ENCODE results near the gene STK32B. TPM values are rescaled to one million over a fixed set of nuclear protein-coding genes. Genes with fewer than 3 reads are reported as not detected.

STK32B gene
- total RNA-seq, 1 experiment from 2014 or later, result 11.7 TPM

GRCh38 chr4:5124876-5125275, 73.6 kb downstream of the STK32B start:
- DNase-seq (ENCODE audit: low read depth), result no peak

- DNase-seq (ENCODE audit: low read depth), result no peak
These were observed 74.0 kb downstream of the STK32B start for GRCh38 chr4:5125321-5125720.

- DNase-seq (ENCODE audit: low read depth), result no peak
These were observed 75.0 kb downstream of the STK32B start for GRCh38 chr4:5126231-5126630.

GRCh38 chr4:5126857-5127256, 75.6 kb downstream of the STK32B start:
- DNase-seq (ENCODE audit: low read depth), result no peak

GRCh38 chr4:5127556-5127955, 76.3 kb downstream of the STK32B start:
- DNase-seq (ENCODE audit: low read depth), result peak; percentile 15

- DNase-seq (ENCODE audit: low read depth), result no peak
These were observed 77.3 kb downstream of the STK32B start for GRCh38 chr4:5128569-5128968.

- no peak for DNase-seq (ENCODE audit: low read depth)
These were observed 81.9 kb downstream of the STK32B start for GRCh38 chr4:5133201-5133600.

- DNase-seq (ENCODE audit: low read depth), result no peak
These were observed 82.8 kb downstream of the STK32B start for GRCh38 chr4:5133933-5134594.

- DNase-seq (ENCODE audit: low read depth), result no peak
These were observed 83.3 kb downstream of the STK32B start for GRCh38 chr4:5134620-5135019.

- no peak for DNase-seq (ENCODE audit: low read depth)
These were observed 85.9 kb downstream of the STK32B start for GRCh38 chr4:5137226-5137625.

GRCh38 chr4:5137927-5138326, 86.6 kb downstream of the STK32B start:
- no peak for DNase-seq (ENCODE audit: low read depth)

- no peak for DNase-seq (ENCODE audit: low read depth)
These were observed 87.1 kb downstream of the STK32B start for GRCh38 chr4:5138389-5138788.

GRCh38 chr4:5139141-5139540, 87.9 kb downstream of the STK32B start:
- DNase-seq (ENCODE audit: low read depth), result no peak

GRCh38 chr4:5141802-5142201, 90.5 kb downstream of the STK32B start:
- DNase-seq (ENCODE audit: low read depth), result no peak

- DNase-seq (ENCODE audit: low read depth), result peak; percentile 50
These were observed 91.4 kb downstream of the STK32B start for GRCh38 chr4:5142726-5143125.

GRCh38 chr4:5143306-5143861, 92.1 kb downstream of the STK32B start:
- DNase-seq (ENCODE audit: low read depth), result no peak

- no peak for DNase-seq (ENCODE audit: low read depth)
These were observed 92.7 kb downstream of the STK32B start for GRCh38 chr4:5143940-5144339.

GRCh38 chr4:5144384-5144783, 93.1 kb downstream of the STK32B start:
- DNase-seq (ENCODE audit: low read depth), result no peak

- no peak for DNase-seq (ENCODE audit: low read depth)
These were observed 95.0 kb downstream of the STK32B start for GRCh38 chr4:5146248-5146647.

- no peak for DNase-seq (ENCODE audit: low read depth)
These were observed 101.2 kb downstream of the STK32B start for GRCh38 chr4:5152521-5152920.

GRCh38 chr4:5156682-5157081, 105.4 kb downstream of the STK32B start:
- no peak for DNase-seq (ENCODE audit: low read depth)

GRCh38 chr4:5157791-5158770, 106.8 kb downstream of the STK32B start:
- no peak for DNase-seq (ENCODE audit: low read depth)

GRCh38 chr4:5158825-5159224, 107.5 kb downstream of the STK32B start:
- no peak for DNase-seq (ENCODE audit: low read depth)
